Inferior parietal cortex (tissue), 1 donor: ENCODE data around the gene SLC25A29.
A peak's percentile ranks its signal among the peaks of the same experiment; 100 is the strongest.

Source experiments
- DNase-seq: peaks from one replicate; pipeline ENCODE4 v3.0.0-alpha.2; 2016; ENCODE audit errors: extremely low spot score

SLC25A29 gene

DNA sequence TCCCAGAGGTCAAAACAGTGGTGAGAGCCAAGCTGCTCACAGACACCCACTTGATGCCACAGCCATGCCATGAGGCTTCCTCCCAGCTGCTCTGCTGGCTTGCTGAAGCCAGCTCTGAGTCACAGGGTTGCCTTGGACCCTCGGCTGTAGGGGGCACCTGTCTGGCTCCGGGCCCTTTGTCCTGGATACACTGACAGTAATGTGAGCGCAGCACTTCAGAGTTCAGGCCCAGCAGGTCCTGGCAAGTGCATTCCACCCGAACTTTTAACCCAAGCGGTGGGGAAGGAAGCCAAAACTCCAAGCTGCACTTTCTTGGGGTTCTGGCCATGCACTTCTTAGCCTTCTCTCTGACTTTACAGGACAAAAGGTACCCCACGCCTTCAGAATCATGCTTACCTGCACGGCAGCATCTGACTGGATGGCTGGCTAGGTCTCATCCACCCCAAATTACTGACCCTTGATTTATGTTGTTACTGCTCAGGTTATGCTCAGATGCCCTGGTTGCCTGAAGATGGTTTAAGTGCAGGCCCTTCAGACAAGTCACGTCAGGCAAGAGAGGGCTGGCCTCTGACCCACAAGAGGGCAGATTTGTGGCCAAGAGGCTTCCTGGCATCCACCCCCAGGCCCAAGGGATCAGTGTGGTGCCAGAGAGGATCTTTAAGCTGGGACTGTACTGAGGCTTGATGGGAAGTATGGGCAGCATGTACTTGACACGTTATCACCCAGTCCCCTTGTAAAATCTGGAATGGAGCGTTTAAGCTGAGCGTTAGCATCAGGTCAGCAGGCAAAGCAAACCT is 24.8 kb downstream of the SLC25A29 start:
- no peak for DNase-seq

DNA sequence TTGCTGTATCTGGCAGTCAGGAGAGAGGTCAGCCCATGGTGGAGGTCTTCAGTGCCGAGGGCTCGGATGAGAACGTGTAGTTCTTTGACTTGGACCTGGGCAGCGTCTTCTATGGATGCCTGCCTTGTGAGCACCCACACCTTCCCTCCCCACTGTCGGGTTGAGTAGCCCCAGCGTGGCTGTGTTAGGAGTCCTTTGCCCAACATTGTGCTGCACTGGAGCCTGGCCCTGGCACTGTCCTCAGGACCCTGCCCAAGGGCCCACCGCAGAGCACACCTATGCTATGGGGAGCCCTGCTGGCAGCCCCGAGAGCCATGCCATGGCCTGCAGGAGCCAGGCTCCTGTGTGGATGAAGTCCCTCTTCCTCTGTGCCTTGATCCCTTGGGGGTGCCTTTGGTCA is 26.7 kb downstream of the SLC25A29 start:
- DNase-seq = no peak

DNA sequence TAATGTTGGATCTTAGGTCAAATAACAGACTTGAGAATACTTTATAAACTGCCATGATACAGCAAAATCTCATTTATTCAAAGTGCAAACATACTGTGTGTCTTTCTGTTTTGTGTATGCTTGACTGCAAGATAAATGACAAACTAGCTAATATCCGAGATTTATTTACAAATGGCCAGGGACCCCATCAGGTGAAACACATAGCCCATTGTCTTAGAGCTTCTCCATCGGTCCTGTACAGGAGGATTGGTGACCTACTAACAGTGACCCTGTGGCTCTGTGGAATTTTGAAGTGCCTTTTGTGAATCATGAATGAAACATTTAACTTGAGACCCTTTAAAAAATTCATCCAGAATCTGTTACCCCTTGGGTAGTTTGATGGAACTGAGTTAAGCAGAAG is 27.1 kb downstream of the SLC25A29 start:
- DNase-seq = no peak

DNA sequence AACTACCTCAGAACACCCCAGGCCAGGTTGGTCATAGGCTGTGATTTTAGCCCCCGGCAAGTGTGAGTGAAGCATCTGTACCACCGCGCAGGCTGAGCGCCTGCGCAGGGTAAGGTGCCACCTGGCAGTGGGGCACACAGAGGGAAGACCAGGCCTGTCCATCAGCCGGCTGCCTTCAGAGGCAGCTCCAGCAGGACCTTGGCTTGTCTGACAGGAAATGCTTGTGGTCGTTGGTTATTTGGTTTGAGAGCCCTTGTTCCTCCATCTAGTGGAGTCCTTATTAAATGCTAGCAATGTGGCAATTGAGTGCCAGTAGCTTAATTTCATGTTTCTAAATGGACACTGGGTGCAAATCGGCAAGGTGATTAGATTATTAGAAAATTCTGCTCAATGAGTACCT is 27.5 kb downstream of the SLC25A29 start:
- DNase-seq = no peak

DNA sequence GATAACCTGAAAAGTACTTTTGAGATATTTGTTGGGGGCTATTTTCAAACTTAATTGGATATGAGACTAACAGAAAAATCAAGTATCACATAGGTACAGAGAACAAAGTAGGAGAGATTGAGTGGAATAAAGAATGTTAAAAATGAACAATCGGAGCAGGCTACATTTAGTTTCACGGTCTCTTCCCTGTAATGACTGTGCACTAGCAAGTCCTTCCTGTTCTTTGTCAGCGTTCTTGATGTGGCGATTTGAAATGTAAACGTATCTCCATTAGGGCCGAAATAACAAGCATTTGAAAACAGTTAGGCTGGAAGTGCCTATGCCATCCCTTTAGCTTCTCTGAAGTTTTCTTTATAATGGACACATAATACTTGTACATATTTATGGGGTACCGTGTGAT is 31.0 kb downstream of the SLC25A29 start:
- no peak for DNase-seq

DNA sequence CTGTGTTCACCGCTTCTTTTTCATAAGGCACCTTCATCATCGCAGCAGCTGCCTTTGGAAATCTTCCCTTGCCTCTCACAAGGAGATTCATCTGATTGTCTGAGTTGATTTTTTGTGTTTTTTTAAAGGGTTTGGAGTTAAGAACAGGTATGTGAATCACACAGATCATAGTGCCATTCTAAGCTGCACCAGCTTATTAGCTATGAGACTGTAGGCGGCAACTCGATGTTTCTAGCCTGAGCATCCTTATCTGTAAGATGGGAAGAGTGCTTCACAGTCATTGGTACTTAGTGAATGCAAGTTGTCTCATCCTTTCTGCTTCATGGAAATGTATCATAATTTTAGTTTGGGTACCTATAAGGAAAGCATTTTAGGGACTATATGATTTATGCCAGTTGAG is 32.0 kb downstream of the SLC25A29 start:
- DNase-seq = no peak

DNA sequence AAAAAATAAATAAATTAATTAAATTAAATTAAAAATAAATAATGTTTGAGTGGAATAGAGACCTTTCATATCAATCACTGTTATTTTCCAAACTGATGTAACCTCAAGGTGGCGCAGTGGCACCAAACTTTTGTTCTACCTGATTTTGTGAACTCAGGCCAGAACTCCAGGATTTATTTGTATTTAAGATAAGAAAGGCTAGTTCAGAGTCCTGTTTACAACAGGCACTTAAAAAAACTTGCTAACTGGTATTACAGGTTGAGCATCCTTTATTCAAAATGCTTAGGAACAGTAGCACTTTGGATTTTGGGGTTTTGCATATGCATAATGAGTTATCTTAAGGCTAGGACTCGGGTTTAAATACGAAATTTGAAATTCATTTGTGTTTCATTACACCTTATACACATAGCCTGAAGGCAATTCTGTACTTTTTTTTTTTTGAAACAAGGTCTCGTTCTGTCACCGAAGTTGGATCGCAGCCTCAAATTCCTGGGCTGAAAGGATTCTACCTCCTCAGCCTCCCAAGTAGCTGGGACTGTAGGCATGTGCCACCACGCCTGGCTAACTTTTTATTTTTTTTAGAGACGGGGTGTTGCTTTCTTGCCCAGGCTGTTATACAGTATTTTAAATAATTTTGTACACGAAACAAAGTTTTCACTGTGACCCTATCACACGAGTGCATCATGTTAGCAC is 34.9 kb downstream of the SLC25A29 start:
- no peak for DNase-seq

DNA sequence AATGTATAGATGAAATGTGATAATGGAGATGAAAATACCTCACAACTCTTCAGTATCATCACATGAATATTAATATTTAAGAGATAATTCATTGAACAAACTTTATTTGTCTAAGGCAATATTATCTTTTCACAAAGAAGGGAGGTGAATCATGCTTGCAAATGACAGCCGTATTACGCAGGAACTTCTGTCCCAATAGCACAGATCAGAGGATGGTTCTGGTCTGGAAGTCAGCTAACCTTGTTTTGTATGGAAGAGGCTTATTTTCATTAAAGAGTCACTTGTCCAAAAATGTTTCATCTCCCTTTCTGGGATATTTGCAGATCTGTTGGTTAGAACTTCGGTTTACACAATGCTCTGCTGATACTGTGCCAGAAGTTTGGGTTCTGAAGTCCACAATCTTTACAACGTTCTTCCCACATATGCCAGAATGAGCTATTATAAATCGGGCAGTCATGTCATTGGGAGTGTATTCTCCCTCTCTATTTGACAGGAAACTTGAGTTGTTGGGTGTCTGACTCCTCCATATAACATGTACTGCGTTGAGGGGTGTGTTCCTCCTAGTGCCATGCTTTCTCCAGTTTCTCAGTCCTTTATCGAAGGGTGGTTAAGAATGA is 37.5 kb downstream of the SLC25A29 start:
- DNase-seq = no peak

DNA sequence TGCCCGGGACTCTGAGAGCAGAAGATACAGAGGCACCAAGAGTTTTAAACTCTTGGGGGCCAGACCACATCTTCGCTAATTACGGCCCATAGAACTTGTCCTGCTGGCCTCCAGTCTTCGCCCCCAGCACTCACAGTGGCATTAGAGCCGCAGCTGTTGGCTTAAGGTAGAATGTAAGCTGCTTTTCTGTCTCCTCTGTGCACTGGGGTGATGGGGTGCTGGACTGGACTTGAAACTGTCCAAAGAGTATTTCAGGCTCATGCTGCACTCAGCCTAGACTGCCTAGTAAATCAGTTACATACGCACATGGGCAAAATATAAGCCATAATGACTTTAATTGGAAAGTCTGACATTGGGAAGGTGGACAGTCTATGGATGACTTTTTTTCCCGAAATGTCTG is 38.3 kb downstream of the SLC25A29 start:
- no peak for DNase-seq

DNA sequence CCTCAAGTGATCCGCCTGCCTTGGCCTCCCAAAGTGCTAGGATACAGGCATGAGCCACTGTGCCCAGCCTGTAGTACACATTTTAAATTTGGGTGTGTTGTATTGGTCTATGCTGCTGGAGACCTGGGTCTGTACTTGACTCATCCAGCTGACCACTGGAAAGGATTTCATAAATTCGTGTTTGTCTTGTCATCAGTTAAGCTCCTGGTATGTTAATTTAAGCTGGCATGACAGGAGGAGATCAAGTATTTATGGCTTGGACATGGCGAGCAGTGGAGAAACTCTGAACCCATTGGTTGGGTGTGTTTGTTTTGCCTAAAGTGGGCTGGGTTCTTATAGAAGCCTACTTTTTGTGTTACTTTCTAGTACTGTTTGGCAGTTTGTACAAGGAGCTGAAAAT is 43.1 kb downstream of the SLC25A29 start:
- no peak for DNase-seq

DNA sequence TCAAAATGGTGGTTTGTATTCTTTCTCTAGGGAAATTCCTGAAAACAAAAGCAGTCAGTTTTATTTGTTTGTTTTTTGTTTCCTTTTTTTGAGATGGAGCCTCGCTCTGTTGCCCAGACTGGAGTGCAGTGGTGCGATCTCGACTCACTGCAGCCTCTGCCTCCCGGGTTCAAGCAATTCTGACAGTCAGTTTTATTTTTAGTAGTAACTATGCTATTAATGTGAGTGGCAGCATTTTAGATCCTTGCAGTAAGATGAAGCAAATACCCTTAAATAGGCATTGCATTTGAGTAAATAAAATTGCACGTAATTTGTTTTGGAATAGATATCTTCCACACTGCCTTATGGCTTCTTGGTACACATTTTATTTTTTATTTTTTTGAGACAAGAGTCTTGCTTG is 43.7 kb downstream of the SLC25A29 start:
- no peak for DNase-seq

DNA sequence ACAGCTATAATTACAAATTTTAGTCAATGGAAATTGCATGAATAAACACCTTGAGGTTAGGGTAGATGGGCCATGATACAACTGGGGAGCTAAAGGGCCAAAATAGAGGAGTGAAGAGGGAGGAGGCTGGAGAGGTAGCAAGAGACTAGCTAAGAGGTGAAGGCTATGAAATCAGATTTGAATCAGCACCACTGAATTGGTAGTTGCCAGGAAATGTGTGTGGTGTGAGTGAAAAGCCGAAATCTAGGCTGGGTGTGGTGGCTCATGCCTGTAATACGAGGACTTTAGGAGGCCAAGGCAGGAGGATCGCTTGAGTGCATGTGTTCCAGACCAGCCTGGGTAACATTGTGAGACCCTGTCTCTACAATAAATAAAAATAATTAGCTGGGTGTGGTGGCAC is 44.6 kb downstream of the SLC25A29 start:
- no peak for DNase-seq

DNA sequence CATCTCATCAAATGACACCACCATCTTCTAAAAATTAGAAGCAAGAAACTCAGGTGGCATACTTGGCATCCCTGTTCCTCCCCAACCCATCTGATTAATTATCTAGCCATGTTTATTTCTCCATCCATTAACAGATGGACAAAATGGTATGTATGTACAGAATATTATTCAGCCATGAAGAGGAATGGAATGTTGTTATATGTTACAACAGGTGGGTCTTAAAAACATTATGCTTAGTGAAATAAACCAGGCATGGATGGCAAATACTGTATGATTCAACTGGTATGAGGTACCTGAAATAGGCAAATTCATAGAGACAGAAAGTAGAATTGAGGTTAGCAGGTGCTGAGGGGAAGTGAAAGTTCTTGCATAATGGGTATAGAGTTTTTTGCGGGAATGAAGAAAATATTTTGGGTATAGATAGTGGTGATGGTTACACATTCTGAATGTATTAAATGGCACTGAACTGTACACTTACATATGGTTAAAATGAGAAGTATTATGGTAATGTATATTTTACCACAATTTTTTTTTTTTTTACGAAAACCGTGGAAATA is 49.8 kb downstream of the SLC25A29 start:
- no peak for DNase-seq

DNA sequence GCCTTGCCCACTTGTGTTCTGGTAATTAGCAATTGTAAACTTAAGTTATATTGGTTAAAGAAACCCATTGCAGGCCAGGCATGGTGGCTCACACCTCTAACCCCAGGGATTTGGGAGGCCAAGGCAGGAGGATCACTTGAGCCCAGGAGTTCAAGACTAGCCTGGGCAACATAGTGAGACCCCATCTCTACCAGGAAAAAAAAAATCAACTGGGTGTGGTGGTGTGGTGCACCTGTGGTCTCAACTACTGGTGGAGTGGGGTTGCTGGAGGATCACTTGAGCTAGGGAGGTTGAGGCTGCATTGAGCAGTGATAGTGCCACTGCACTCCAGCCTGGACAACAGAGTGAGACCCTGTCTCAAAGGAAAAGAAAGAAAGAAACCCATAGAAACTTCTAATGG is 53.6 kb downstream of the SLC25A29 start:
- no peak for DNase-seq

DNA sequence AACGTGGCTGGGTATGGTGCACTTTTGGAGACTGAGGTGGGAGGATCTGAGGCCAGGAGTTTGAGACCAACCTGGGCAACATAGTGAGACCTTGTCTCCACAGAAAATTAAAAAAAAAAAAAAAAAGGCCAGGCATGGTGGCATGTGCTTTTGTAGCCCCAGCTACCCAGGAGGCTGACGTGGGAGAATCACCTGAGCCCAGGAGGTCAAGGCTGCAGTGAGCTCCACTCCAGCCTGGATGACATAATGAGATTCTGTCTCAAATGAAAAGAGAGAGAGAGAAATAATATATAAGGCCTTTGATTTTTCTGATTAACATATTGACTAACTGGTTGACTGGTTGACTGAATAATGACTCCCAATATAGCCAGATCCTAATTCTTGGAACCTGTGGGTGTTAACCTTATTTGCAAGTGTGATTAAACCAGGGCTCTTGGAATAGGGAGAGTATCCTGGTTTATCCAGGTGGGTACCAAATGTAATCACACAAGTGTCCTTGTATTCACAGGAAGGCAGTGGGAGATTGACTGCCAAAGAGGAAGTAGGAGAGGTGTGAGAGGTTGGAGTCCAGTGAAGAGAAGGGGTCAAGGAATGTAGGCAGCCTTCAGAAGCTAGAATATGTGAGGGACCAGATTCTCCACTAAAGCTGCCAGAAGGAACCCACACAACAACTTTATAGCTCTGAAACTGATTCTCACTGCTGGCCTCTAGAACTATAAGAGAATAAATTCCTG is 55.3 kb downstream of the SLC25A29 start:
- no peak for DNase-seq

DNA sequence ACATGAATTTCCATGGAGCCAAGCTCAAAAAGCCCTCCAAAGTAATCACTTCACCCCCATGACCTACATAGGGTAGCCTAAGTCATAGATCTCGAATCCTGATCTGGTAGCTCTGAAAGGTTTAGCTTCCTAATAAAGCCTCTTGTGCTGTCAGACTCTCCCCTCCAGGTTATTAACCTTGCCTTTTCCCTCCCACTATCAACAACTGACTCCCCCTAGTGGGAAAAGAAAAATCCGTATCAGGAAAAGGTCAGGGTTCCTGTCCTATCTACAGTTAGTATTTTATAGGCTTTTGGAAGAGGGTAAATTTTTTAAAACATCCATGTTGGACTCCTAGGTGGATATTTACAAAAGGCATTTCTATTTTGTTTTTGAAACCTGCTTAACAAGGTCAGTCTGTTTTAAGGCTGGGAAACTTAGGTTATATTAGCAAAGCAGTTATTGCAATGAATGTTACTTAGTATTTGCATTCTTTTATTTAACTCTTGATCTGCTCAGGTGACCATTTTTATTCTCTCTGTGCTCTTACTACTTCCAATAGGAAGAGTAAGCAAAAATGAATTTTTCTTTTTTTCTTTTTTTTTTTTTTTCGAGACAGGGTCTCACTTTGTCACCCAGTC is 59.3 kb downstream of the SLC25A29 start:
- DNase-seq = peak; percentile 64

DNA sequence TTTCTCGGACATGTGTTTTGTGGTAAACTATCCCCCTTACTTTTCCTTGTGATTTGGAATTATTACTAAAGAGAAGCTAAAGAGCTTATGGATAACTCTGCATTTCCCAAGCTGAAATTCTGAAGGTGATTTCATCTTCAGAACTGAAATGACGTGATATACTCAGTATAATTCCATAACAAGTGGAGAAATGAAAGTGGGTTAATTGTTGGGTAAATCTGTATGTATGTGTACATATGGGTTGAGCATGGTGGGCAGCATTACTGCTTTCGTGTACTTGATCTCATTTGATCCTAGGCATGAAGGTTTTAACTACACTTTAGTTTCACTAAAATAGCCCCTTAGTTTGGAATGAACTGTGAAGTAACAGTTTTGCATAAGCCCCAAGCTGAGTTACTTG is 63.2 kb downstream of the SLC25A29 start:
- no peak for DNase-seq

DNA sequence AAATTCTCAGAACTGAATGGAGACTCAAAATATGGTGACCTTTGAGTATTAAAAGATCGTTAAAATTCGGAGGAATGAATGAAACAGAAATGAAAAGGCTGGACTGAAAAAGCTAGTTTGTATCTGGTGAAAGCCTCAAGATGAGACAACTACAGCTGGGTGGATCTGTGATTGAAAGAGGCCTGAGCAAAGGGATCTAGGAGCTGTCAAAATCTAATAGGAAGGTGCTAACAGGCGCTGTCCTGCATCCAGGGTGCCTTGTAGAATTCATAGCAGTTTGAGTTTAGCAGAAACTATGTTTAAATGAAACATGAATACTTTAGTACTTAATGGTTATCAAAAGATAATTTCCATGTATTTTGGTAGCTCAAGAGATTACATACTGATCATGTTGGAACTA is 65.0 kb downstream of the SLC25A29 start:
- DNase-seq = peak; percentile 16
